Stimulated activated CD4-positive, alpha-beta T cell treated with anti-CD3 and anti-CD28 coated beads, Interleukin-15, amount 100 ng/mL, for 48 hours (primary cell): ENCODE data around the gene ADAM21.
"Not testable (repeated sequence)": the region's sequence is repeated elsewhere in the genome, so short reads cannot be mapped to it uniquely, and the experiment has no call there.

Source experiments
- DNase-seq, 2 donors: peaks; one replicate each; pipeline ENCODE4 v3.0.0-alpha.2; 2020; ENCODE audit warnings: low read depth in 2 of 2

ADAM21 gene

GRCh38 chr14:70477356-70478105 lies 25.6 kb downstream of the ADAM21 start:
- DNase-seq = not testable (repeated sequence)

- no peak for DNase-seq
Measured at GRCh38 chr14:70489579-70490200, 37.7 kb downstream of the ADAM21 start.

- DNase-seq = no peak
Measured at GRCh38 chr14:70498191-70498590, 46.2 kb downstream of the ADAM21 start.
